ENCODE results near the gene CTBP1.

The CTBP1 gene

GRCh38 chr4:1214101-1215095 lies 34.5 kb downstream of the CTBP1 start:
- Histone ChIP-seq H3K4me1 (ENCODE audit: insufficient read depth, low read length, severe bottlenecking) (peaks cover 49% of the 10 kb centered on the region), H4K20me1 (ENCODE audit: insufficient read depth, low read length) (no peaks in the 10 kb centered on the region), H3K4me2 (ENCODE audit: low read length) (no peak overlapping the region), H3K9me3 (ENCODE audit: low read length) (no peaks in the 10 kb centered on the region), H3K9ac (ENCODE audit: low read length) (no peak overlapping the region), H3K4me3 (ENCODE audit: low read depth, low read length, poor library complexity, severe bottlenecking) (no peak overlapping the region), H3K36me3 (ENCODE audit: insufficient read depth, low read length) (peaks cover 19% of the 10 kb centered on the region), H3K27ac (ENCODE audit: low read depth, low read length, poor library complexity, severe bottlenecking) (no peak overlapping the region), H3F3A (ENCODE audit: insufficient read depth, low read length) (peaks cover 4% of the 10 kb centered on the region), H2AFZ (ENCODE audit: low read length) (no peak overlapping the region), H3K27me3 (ENCODE audit: insufficient read depth, low read length) (no peaks in the 10 kb centered on the region), H3K9me2 (ENCODE audit: low read depth, low read length) (no peaks in the 10 kb centered on the region), H3K79me2 (ENCODE audit: insufficient read depth, low read length) (no peaks in the 10 kb centered on the region)
- TF ChIP-seq, protein P1, sequence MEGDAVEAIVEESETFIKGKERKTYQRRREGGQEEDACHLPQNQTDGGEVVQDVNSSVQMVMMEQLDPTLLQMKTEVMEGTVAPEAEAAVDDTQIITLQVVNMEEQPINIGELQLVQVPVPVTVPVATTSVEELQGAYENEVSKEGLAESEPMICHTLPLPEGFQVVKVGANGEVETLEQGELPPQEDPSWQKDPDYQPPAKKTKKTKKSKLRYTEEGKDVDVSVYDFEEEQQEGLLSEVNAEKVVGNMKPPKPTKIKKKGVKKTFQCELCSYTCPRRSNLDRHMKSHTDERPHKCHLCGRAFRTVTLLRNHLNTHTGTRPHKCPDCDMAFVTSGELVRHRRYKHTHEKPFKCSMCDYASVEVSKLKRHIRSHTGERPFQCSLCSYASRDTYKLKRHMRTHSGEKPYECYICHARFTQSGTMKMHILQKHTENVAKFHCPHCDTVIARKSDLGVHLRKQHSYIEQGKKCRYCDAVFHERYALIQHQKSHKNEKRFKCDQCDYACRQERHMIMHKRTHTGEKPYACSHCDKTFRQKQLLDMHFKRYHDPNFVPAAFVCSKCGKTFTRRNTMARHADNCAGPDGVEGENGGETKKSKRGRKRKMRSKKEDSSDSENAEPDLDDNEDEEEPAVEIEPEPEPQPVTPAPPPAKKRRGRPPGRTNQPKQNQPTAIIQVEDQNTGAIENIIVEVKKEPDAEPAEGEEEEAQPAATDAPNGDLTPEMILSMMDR (IDR thresholded peaks at IDR 0.05; ENCODE audit: low read length): no peak
- no peak for TF ChIP-seq EZH2 (IDR thresholded peaks at IDR 0.05; ENCODE audit: borderline replicate concordance, low read length)

GRCh38 chr4:1213336-1213995 lies 35.5 kb downstream of the CTBP1 start:
- H3K27ac ChIP-seq (ENCODE audit: low read depth, low read length, poor library complexity, severe bottlenecking): no peak overlapping the region

GRCh38 chr4:1212546-1213335 lies 36.2 kb downstream of the CTBP1 start:
- no peak for TF ChIP-seq EZH2 (IDR thresholded peaks at IDR 0.05; ENCODE audit: borderline replicate concordance, low read length)
- TF ChIP-seq, protein P1 (IDR thresholded peaks at IDR 0.05; ENCODE audit: low read length): no peak

More at GRCh38 chr4:1213336-1213995, 35.5 kb downstream of the CTBP1 start:
- no peaks in the 10 kb centered on the region for H4K20me1 ChIP-seq (ENCODE audit: insufficient read depth, low read length)
- no peaks in the 10 kb centered on the region for H3K79me2 ChIP-seq (ENCODE audit: insufficient read depth, low read length)
- TF ChIP-seq, protein P1 (IDR thresholded peaks at IDR 0.05; ENCODE audit: low read length): no peak
- no peak for TF ChIP-seq EZH2 (IDR thresholded peaks at IDR 0.05; ENCODE audit: borderline replicate concordance, low read length)
- no peaks in the 10 kb centered on the region for H3K9me3 ChIP-seq (ENCODE audit: low read length)
- H3K4me2 ChIP-seq (ENCODE audit: low read length): no peak overlapping the region
- no peaks in the 10 kb centered on the region for H3K27me3 ChIP-seq (ENCODE audit: insufficient read depth, low read length)
- peaks cover 49% of the 10 kb centered on the region for H3K4me1 ChIP-seq (ENCODE audit: insufficient read depth, low read length, severe bottlenecking)
- H3K9me2 ChIP-seq (ENCODE audit: low read depth, low read length): no peaks in the 10 kb centered on the region
- H3F3A ChIP-seq (ENCODE audit: insufficient read depth, low read length): no peaks in the 10 kb centered on the region
- H3K4me3 ChIP-seq (ENCODE audit: low read depth, low read length, poor library complexity, severe bottlenecking): no peak overlapping the region
- H3K36me3 ChIP-seq (ENCODE audit: insufficient read depth, low read length): peaks cover 19% of the 10 kb centered on the region
- no peak overlapping the region for H2AFZ ChIP-seq (ENCODE audit: low read length)
- no peak overlapping the region for H3K9ac ChIP-seq (ENCODE audit: low read length)

More at GRCh38 chr4:1212546-1213335, 36.2 kb downstream of the CTBP1 start:
- Histone ChIP-seq H3F3A (ENCODE audit: insufficient read depth, low read length) (no peaks in the 10 kb centered on the region), H3K4me1 (ENCODE audit: insufficient read depth, low read length, severe bottlenecking) (peaks cover 49% of the 10 kb centered on the region), H3K9me3 (ENCODE audit: low read length) (no peaks in the 10 kb centered on the region), H3K9ac (ENCODE audit: low read length) (no peak overlapping the region), H3K36me3 (ENCODE audit: insufficient read depth, low read length) (peaks cover 17% of the 10 kb centered on the region), H3K79me2 (ENCODE audit: insufficient read depth, low read length) (no peaks in the 10 kb centered on the region), H4K20me1 (ENCODE audit: insufficient read depth, low read length) (no peaks in the 10 kb centered on the region), H3K4me3 (ENCODE audit: low read depth, low read length, poor library complexity, severe bottlenecking) (no peak overlapping the region), H3K9me2 (ENCODE audit: low read depth, low read length) (no peaks in the 10 kb centered on the region), H3K27me3 (ENCODE audit: insufficient read depth, low read length) (no peaks in the 10 kb centered on the region), H2AFZ (ENCODE audit: low read length) (no peak overlapping the region), H3K4me2 (ENCODE audit: low read length) (no peak overlapping the region), H3K27ac (ENCODE audit: low read depth, low read length, poor library complexity, severe bottlenecking) (no peak overlapping the region)

Data from OCI-LY1 (cell line).